Measurements from ENCODE around the gene PPFIA1.

GRCh38 chr11:70230151-70230839 lies 40.2 kb upstream of the PPFIA1 start:
- TF ChIP-seq POLR2AphosphoS5 (IDR thresholded peaks at IDR 0.05; ENCODE audit: borderline replicate concordance, low read depth, low read length) (no peak), EZH2 (IDR thresholded peaks at IDR 0.05) (no peak)

Data from SK-N-MC (cell line).